ENCODE data around the gene ADORA2A.

The ADORA2A gene

DNA sequence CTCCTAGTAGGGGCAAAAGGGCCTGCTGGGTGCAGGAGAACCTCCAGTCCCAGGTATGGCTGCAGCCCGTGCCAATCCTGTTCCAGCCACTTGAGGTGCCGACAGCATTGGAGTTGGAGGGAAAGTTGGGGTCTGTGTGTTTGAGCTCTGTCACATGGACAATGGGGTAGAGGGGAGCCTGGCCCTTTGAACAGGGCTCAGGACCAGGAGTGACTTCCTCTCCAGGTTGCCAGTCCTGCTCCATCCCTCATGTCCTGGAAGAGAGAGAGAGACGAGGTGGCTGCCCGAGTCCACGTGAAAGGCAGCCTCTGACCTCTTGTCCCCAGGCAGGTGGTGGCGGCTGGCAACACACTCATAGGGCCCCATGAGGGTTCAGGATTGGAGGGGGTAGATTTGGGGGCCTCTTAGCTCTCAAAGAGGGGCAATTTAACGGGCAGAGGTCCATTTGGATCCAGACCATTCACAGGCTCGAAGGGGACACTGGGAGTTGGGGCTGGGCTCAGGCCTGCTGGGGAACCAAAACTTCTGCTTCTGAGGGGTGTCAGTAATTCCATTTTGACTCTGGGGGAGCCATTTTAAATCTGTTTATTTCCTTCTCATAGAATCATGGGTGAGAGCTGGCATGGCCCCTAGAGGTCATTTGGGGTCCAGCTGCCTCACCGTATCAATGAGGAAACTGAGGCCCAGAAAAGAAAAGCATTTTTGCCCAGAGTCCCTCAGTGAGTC, 4.1 kb downstream of the ADORA2A start:
- peaks cover 0 to 5% (median 0%) of the 10 kb centered on the region in 5 donors for H3K27me3 ChIP-seq (ENCODE audit: control insufficient read depth in 5 of 5, insufficient read depth in 4 of 5, low read length in 5 of 5)
- H3K27ac ChIP-seq (ENCODE audit: low read depth, low read length): no peak overlapping the region
- no peaks in the 10 kb centered on the region for H3K9me3 ChIP-seq (ENCODE audit: control insufficient read depth in 5 of 5, low read length in 5 of 5)
- no peaks in the 10 kb centered on the region for H3K36me3 ChIP-seq (ENCODE audit: control insufficient read depth in 5 of 5, insufficient read depth in 5 of 5, low read length in 5 of 5)
- no peak overlapping the region for H3K9ac ChIP-seq (ENCODE audit: low read length in 5 of 5)
- H3K4me3 ChIP-seq (ENCODE audit: low read depth in 1 of 5, low read length in 5 of 5): no peak overlapping the region
- peaks cover 11 to 61% (median 42%) of the 10 kb centered on the region in 5 donors for H3K4me1 ChIP-seq (ENCODE audit: control insufficient read depth in 5 of 5, insufficient read depth in 5 of 5, low read length in 5 of 5)

DNA sequence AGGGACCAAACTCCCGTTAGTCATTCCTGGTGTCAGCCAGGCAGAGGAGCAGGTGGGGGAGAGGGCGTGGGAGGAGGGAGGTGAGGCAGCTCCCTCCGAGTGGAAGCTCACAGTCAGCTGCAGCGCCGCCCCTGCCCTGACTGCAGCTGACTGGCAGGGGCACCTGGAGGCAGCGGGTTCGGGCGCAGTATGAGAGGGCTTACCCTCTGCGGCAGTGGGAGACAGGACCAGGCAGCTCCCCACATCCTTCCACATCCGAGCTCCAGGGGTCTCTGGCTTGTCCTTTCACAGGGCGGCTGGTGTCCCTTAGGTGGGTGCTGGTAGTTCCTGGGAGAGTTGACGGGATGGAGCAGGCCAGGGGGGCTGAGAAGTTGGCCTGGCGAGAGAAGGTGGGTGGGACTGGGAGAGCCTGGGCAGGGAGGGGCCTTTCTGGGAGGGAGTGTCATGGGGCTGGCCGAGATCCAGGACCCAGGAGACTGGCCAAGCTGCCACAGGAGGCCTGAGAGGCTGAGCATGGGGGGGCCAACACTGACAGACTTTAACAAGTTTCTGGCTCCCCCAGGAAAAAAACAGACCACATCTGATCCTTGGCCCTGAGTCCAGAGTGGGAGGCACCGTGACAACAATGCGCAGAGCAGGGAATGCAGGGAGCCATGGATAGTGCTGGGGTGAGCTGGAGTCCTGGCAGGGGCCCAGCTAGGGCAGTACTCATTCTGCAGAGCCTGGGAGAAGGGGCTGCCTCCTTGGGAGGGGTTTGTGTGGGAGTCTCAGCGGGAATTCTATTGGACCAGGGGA, 4.9 kb downstream of the ADORA2A start:
- Histone ChIP-seq H3K9me3 (ENCODE audit: control insufficient read depth in 5 of 5, low read length in 5 of 5) (no peaks in the 10 kb centered on the region), H3K4me3 (ENCODE audit: low read depth in 1 of 5, low read length in 5 of 5) (no peak overlapping the region), H3K4me1 (ENCODE audit: control insufficient read depth in 5 of 5, insufficient read depth in 5 of 5, low read length in 5 of 5) (peaks cover 11 to 64% (median 42%) of the 10 kb centered on the region in 5 donors), H3K27ac (ENCODE audit: low read depth, low read length) (no peak overlapping the region), H3K27me3 (ENCODE audit: control insufficient read depth in 5 of 5, insufficient read depth in 4 of 5, low read length in 5 of 5) (peaks cover 0 to 5% (median 0%) of the 10 kb centered on the region in 5 donors), H3K9ac (ENCODE audit: low read length in 5 of 5) (no peak overlapping the region), H3K36me3 (ENCODE audit: control insufficient read depth in 5 of 5, insufficient read depth in 5 of 5, low read length in 5 of 5) (no peaks in the 10 kb centered on the region)

DNA sequence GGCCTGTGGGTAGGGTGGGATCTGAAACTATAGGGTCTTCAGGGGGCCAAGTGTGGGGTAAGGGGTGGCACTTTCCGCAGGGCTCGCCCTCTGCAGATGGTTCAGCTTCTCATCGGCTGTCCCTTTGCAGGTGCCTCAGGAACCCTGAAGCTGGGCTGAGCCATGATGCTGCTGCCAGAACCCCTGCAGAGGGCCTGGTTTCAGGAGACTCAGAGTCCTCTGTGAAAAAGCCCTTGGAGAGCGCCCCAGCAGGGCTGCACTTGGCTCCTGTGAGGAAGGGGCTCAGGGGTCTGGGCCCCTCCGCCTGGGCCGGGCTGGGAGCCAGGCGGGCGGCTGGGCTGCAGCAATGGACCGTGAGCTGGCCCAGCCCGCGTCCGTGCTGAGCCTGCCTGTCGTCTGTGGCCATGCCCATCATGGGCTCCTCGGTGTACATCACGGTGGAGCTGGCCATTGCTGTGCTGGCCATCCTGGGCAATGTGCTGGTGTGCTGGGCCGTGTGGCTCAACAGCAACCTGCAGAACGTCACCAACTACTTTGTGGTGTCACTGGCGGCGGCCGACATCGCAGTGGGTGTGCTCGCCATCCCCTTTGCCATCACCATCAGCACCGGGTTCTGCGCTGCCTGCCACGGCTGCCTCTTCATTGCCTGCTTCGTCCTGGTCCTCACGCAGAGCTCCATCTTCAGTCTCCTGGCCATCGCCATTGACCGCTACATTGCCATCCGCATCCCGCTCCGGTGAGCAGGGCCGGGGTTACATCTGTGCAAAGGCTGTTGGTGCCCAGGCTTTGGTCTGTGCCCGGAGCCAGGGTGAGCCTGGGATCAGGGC, 5.8 kb downstream of the ADORA2A start:
- Histone ChIP-seq H3K27ac (ENCODE audit: low read depth, low read length) (no peak overlapping the region), H3K9me3 (ENCODE audit: control insufficient read depth in 5 of 5, low read length in 5 of 5) (no peaks in the 10 kb centered on the region), H3K27me3 (ENCODE audit: control insufficient read depth in 5 of 5, insufficient read depth in 4 of 5, low read length in 5 of 5) (peaks cover 0 to 5% (median 0%) of the 10 kb centered on the region in 5 donors), H3K4me3 (ENCODE audit: low read depth in 1 of 5, low read length in 5 of 5) (no peak overlapping the region), H3K36me3 (ENCODE audit: control insufficient read depth in 5 of 5, insufficient read depth in 5 of 5, low read length in 5 of 5) (no peaks in the 10 kb centered on the region), H3K4me1 (ENCODE audit: control insufficient read depth in 5 of 5, insufficient read depth in 5 of 5, low read length in 5 of 5) (peaks cover 11 to 64% (median 42%) of the 10 kb centered on the region in 5 donors), H3K9ac (ENCODE audit: low read length in 5 of 5) (no peak overlapping the region)

DNA sequence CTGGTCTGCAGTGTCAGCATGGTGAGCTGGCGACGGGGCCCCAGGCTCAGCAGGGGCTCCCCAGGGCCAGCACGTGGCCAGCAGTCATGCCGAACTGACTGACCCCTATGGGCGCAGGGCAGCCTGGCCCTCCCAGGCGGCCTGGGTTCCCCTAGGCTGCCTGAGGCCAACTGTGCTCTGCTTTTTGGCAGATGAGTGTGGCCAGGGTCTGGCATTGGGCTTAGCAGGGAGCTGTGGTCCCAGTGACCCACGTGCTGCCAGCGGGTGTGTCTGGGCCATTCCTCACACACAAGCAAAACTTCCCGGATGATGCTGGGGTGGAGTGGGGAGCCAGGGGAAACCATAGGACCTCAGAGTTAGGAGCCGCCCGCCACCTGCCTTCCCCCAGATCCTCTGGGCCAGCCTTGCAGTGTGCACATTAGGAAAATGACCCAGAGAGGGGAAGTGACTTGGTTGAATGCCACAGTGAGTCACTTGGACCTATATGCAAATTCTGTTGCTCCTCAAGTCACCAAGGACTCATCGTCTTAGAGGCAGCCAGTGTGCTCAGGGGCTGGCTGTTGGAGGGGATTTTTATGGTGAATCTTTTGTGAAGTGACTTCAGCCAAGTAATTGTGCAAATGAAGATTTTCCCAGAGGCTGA, 6.5 kb downstream of the ADORA2A start:
- Histone ChIP-seq H3K9ac (ENCODE audit: low read length in 5 of 5) (no peak overlapping the region), H3K4me1 (ENCODE audit: control insufficient read depth in 5 of 5, insufficient read depth in 5 of 5, low read length in 5 of 5) (peaks cover 11 to 60% (median 39%) of the 10 kb centered on the region in 5 donors), H3K9me3 (ENCODE audit: control insufficient read depth in 5 of 5, low read length in 5 of 5) (no peaks in the 10 kb centered on the region), H3K4me3 (ENCODE audit: low read depth in 1 of 5, low read length in 5 of 5) (no peak overlapping the region), H3K36me3 (ENCODE audit: control insufficient read depth in 5 of 5, insufficient read depth in 5 of 5, low read length in 5 of 5) (no peaks in the 10 kb centered on the region), H3K27ac (ENCODE audit: low read depth, low read length) (peak overlapping the region; percentile 41), H3K27me3 (ENCODE audit: control insufficient read depth in 5 of 5, insufficient read depth in 4 of 5, low read length in 5 of 5) (peaks cover 0 to 5% (median 0%) of the 10 kb centered on the region in 5 donors)

DNA sequence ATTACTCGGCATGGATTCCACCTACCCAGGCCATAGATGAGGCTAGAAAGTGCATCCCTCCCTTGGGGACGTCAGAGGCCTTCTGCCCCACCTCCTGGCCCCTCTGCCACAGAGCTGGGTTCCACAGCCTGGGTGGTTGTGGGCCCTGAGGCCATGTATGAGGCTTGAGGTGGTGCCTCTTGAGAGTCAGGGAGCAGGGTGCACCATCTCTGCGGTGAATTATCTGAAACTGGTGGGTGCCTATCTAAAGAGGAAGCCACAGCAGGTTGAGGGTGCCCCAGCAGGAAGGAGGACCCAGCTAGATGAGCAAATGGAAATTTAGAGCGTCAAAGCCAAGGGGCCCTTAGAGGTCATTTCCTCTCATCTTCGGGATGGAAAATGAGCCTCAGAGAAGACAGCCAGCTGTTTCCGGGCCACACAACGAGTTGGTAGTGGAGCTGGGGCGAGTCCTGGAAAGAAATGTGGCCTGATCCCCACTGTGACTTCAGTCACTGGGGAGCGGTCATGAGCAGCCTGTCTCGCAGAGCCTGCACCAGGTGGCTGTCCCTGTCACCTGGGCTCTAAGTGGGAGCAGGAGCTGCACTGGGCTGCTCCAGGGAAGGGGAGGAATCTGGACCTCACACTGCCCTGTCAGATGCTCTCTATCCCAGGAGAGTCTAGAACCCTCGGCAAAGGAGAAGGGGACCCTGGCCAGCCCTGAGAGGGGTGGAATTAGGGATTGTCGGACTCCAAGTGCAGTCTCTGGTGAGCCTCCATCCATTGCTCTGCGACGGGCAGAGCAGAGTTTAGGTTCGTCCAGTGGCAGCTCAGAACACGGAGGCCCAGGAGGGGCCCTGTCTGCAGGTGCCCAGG, 7.3 kb downstream of the ADORA2A start:
- H3K9ac ChIP-seq (ENCODE audit: low read length in 5 of 5): peak overlapping the region in 1 of 5 donors; percentile 28
- H3K27me3 ChIP-seq (ENCODE audit: control insufficient read depth in 5 of 5, insufficient read depth in 4 of 5, low read length in 5 of 5): peaks cover 0 to 5% (median 0%) of the 10 kb centered on the region in 5 donors
- H3K36me3 ChIP-seq (ENCODE audit: control insufficient read depth in 5 of 5, insufficient read depth in 5 of 5, low read length in 5 of 5): no peaks in the 10 kb centered on the region
- H3K27ac ChIP-seq (ENCODE audit: low read depth, low read length): peak overlapping the region; percentile 41
- H3K4me1 ChIP-seq (ENCODE audit: control insufficient read depth in 5 of 5, insufficient read depth in 5 of 5, low read length in 5 of 5): peaks cover 11 to 52% (median 36%) of the 10 kb centered on the region in 5 donors
- H3K4me3 ChIP-seq (ENCODE audit: low read depth in 1 of 5, low read length in 5 of 5): no peak overlapping the region
- H3K9me3 ChIP-seq (ENCODE audit: control insufficient read depth in 5 of 5, low read length in 5 of 5): no peaks in the 10 kb centered on the region

DNA sequence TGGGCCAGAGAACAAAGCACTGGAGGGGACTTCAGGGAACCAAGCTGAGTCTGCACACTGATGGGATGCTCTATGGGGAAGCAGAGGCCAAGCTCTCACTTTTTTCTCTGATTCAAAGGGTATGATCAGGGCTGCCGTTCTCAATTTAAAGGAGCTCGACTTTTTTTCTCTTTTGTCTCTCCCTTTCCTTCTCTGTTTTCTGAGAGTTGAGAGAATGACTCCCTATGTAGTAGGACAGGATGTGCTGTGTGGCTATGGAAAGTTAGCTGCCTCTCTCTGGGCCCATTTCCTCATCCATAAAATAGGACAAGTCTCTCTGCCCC, 7.9 kb downstream of the ADORA2A start:
- Histone ChIP-seq H3K36me3 (ENCODE audit: control insufficient read depth in 5 of 5, insufficient read depth in 5 of 5, low read length in 5 of 5) (no peaks in the 10 kb centered on the region), H3K4me1 (ENCODE audit: control insufficient read depth in 5 of 5, insufficient read depth in 5 of 5, low read length in 5 of 5) (peaks cover 11 to 50% (median 36%) of the 10 kb centered on the region in 5 donors), H3K27ac (ENCODE audit: low read depth, low read length) (peak overlapping the region; percentile 41), H3K9me3 (ENCODE audit: control insufficient read depth in 5 of 5, low read length in 5 of 5) (no peaks in the 10 kb centered on the region), H3K27me3 (ENCODE audit: control insufficient read depth in 5 of 5, insufficient read depth in 4 of 5, low read length in 5 of 5) (peaks cover 0 to 5% (median 0%) of the 10 kb centered on the region in 5 donors), H3K9ac (ENCODE audit: low read length in 5 of 5) (peak overlapping the region in 1 of 5 donors; percentile 10), H3K4me3 (ENCODE audit: low read depth in 1 of 5, low read length in 5 of 5) (no peak overlapping the region)

DNA sequence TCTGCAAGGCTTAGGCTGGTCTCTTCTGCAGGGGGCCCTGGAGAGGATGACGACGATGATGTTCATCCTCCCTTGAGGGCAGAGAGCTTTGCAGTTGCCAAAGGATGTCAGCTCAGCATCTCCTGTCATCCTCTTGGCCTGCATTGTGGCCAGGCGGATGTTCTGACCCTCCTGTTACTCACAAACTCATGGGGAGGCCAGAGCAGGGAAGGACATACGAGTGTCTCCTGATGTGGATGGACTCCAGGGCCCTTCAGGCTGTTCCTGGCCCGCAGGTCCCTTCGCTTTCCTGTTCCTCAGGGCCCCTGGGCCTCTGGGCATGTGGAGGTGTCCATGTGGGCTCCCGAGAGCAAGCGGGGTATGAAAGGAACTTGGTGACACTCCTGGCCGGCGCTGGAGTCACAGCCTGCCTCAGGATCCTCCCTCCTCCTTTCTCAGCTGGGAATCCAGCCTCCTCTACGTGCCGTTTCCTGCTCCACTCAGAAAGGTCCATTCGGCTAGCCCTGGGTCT, 8.5 kb downstream of the ADORA2A start:
- Histone ChIP-seq H3K4me1 (ENCODE audit: control insufficient read depth in 5 of 5, insufficient read depth in 5 of 5, low read length in 5 of 5) (peaks cover 11 to 56% (median 36%) of the 10 kb centered on the region in 5 donors), H3K4me3 (ENCODE audit: low read depth in 1 of 5, low read length in 5 of 5) (no peak overlapping the region), H3K9ac (ENCODE audit: low read length in 5 of 5) (no peak overlapping the region), H3K27ac (ENCODE audit: low read depth, low read length) (peak overlapping the region; percentile 49), H3K27me3 (ENCODE audit: control insufficient read depth in 5 of 5, insufficient read depth in 4 of 5, low read length in 5 of 5) (peaks cover 0 to 5% (median 0%) of the 10 kb centered on the region in 5 donors), H3K36me3 (ENCODE audit: control insufficient read depth in 5 of 5, insufficient read depth in 5 of 5, low read length in 5 of 5) (peaks cover 0 to 2% (median 0%) of the 10 kb centered on the region in 5 donors), H3K9me3 (ENCODE audit: control insufficient read depth in 5 of 5, low read length in 5 of 5) (no peaks in the 10 kb centered on the region)

DNA sequence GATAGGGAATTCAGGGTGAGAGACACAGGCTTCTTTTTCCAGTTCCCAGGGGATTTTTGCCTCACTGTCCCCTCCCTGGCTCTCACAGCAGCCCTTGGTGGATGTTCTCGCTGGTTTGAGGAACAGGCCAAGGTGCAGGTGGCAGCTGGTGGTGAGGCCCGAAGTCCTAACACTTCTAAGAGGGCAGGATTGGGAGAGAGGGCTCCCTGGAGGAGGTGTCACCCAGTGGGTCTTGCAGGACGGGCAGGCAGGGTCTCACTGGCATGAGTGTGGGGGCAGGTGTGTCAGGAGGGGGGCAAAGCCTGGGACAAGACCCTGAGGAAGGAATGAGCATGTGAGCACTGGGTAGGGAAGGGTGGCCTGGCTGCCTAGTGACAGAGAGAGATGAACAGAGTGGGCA, 9.2 kb downstream of the ADORA2A start:
- H3K27me3 ChIP-seq (ENCODE audit: control insufficient read depth in 5 of 5, insufficient read depth in 4 of 5, low read length in 5 of 5): peaks cover 0 to 5% (median 0%) of the 10 kb centered on the region in 5 donors
- H3K9me3 ChIP-seq (ENCODE audit: control insufficient read depth in 5 of 5, low read length in 5 of 5): no peaks in the 10 kb centered on the region
- peaks cover 0 to 3% (median 0%) of the 10 kb centered on the region in 5 donors for H3K36me3 ChIP-seq (ENCODE audit: control insufficient read depth in 5 of 5, insufficient read depth in 5 of 5, low read length in 5 of 5)
- no peak overlapping the region for H3K9ac ChIP-seq (ENCODE audit: low read length in 5 of 5)
- peak overlapping the region; percentile 49 for H3K27ac ChIP-seq (ENCODE audit: low read depth, low read length)
- no peak overlapping the region for H3K4me3 ChIP-seq (ENCODE audit: low read depth in 1 of 5, low read length in 5 of 5)
- peaks cover 11 to 59% (median 36%) of the 10 kb centered on the region in 5 donors for H3K4me1 ChIP-seq (ENCODE audit: control insufficient read depth in 5 of 5, insufficient read depth in 5 of 5, low read length in 5 of 5)

Data from subcutaneous abdominal adipose tissue (tissue), 5 donors.